ENCODE measurements around the gene RTN4R. TPM values are rescaled to one million over a fixed set of nuclear protein-coding genes. Genes with fewer than 3 reads are reported as not detected.
A peak's percentile ranks its signal among the peaks of the same experiment; 100 is the strongest.

Gene RTN4R
- total and polyA plus RNA-seq, 9 of the 15 experiments (the other 6 are each of a cell fraction or from before 2014, with no cell fraction given), result 0.04 to 2.8 (median 1.4) TPM; not detected in 3

GRCh38 chr22:20251981-20252380, 16.1 kb downstream of the RTN4R start (continued):
- TF ChIP-seq POLR3A (IDR thresholded peaks at IDR 0.05; ENCODE audit: borderline replicate concordance, extremely low read depth, insufficient read depth, insufficient read length), result no peak
- no peak for TF ChIP-seq KLF6 (CRISPR knock-in tag; IDR thresholded peaks at IDR 0.05; ENCODE audit: borderline replicate concordance)
- TF ChIP-seq RFX5 (IDR thresholded peaks at IDR 0.05; ENCODE audit: low read depth, low read length), result no peak
- no peak for TF ChIP-seq PCBP2 (IDR thresholded peaks at IDR 0.05; ENCODE audit: low read depth, low read length, poor library complexity, severe bottlenecking)
- TF ChIP-seq FIP1L1 (IDR thresholded peaks at IDR 0.05; ENCODE audit: low read depth, low read length, poor library complexity, severe bottlenecking), result no peak
- no peak for TF ChIP-seq HDGF (IDR thresholded peaks at IDR 0.05)
- no peak for TF ChIP-seq ZNF707 (CRISPR knock-in tag; conservative IDR thresholded peaks at IDR 0.05)
- TF ChIP-seq, protein P1, sequence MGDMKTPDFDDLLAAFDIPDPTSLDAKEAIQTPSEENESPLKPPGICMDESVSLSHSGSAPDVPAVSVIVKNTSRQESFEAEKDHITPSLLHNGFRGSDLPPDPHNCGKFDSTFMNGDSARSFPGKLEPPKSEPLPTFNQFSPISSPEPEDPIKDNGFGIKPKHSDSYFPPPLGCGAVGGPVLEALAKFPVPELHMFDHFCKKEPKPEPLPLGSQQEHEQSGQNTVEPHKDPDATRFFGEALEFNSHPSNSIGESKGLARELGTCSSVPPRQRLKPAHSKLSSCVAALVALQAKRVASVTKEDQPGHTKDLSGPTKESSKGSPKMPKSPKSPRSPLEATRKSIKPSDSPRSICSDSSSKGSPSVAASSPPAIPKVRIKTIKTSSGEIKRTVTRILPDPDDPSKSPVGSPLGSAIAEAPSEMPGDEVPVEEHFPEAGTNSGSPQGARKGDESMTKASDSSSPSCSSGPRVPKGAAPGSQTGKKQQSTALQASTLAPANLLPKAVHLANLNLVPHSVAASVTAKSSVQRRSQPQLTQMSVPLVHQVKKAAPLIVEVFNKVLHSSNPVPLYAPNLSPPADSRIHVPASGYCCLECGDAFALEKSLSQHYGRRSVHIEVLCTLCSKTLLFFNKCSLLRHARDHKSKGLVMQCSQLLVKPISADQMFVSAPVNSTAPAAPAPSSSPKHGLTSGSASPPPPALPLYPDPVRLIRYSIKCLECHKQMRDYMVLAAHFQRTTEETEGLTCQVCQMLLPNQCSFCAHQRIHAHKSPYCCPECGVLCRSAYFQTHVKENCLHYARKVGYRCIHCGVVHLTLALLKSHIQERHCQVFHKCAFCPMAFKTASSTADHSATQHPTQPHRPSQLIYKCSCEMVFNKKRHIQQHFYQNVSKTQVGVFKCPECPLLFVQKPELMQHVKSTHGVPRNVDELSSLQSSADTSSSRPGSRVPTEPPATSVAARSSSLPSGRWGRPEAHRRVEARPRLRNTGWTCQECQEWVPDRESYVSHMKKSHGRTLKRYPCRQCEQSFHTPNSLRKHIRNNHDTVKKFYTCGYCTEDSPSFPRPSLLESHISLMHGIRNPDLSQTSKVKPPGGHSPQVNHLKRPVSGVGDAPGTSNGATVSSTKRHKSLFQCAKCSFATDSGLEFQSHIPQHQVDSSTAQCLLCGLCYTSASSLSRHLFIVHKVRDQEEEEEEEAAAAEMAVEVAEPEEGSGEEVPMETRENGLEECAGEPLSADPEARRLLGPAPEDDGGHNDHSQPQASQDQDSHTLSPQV (IDR thresholded peaks at IDR 0.05), result no peak
- TF ChIP-seq EP400 (IDR thresholded peaks at IDR 0.05), result no peak
- TF ChIP-seq, protein P2, sequence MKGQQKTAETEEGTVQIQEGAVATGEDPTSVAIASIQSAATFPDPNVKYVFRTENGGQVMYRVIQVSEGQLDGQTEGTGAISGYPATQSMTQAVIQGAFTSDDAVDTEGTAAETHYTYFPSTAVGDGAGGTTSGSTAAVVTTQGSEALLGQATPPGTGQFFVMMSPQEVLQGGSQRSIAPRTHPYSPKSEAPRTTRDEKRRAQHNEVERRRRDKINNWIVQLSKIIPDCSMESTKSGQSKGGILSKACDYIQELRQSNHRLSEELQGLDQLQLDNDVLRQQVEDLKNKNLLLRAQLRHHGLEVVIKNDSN (CRISPR knock-in tag; IDR thresholded peaks at IDR 0.05), result no peak
- TF ChIP-seq CBX8 (IDR thresholded peaks at IDR 0.05; ENCODE audit: borderline replicate concordance, extremely low read depth, low read depth, low read length, poor library complexity, severe bottlenecking), result no peak
- no peak for TF ChIP-seq ZNF551 (CRISPR knock-in tag; IDR thresholded peaks at IDR 0.05)
- no peak for TF ChIP-seq SPI1 (IDR thresholded peaks at IDR 0.05; ENCODE audit: borderline replicate concordance, low read depth, low read length)
- peak; percentile 91 for TF ChIP-seq GATA2 (CRISPR knock-in tag; IDR thresholded peaks at IDR 0.05)
- no peak for TF ChIP-seq MITF (IDR thresholded peaks at IDR 0.05)
- TF ChIP-seq ELF1 (tag; IDR thresholded peaks at IDR 0.05), result no peak
- TF ChIP-seq, protein P3, sequence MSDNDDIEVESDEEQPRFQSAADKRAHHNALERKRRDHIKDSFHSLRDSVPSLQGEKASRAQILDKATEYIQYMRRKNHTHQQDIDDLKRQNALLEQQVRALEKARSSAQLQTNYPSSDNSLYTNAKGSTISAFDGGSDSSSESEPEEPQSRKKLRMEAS (CRISPR knock-in tag; IDR thresholded peaks at IDR 0.05), result no peak
- no peak for TF ChIP-seq PYGO2 (tag; IDR thresholded peaks at IDR 0.05)
- TF ChIP-seq CHCHD3 (CRISPR knock-in tag; IDR thresholded peaks at IDR 0.05), result no peak
- TF ChIP-seq CBX1 (IDR thresholded peaks at IDR 0.05; ENCODE audit: low read depth), result no peak
- no peak for TF ChIP-seq NCOA6 (IDR thresholded peaks at IDR 0.05)
- 0 out of 2 replicates have a peak, but pooled peaks have one; percentile 45 for TF ChIP-seq MTA1 (IDR thresholded peaks at IDR 0.05; ENCODE audit: borderline replicate concordance)

All from K562 (cell line).